NCI-H345 treated with DMSO at 0.1 percent for 48 hours (cell line): ENCODE data around the gene AP4M1.
A peak's percentile ranks its signal among the peaks of the same experiment; 100 is the strongest.

Source experiments
- DNase-seq: peaks from one replicate; lab custom pipeline; 2025; ENCODE audit not compliant: unreplicated experiment; lab: John Stamatoyannopoulos, UW

AP4M1 gene

DNA sequence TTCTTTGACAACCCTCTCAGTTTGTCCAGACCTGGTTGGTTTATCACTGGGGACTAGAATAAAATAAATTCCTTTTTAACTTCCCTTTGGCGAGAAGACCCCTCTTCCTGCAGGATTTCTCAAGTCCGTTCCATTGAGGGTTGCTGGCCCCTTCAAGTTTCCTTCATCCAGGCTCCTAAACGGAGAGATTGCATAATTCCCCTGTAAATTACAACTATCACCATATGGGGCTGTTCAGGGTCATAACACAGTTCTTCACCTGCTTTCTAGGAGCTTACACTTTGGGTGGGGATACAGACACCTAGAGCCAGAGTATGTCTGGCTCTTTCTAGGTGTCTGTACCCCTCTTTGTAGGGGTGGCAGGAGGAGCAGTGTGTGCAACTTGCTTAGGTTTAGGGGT lies 15.9 kb upstream of the AP4M1 start:
- no peak for DNase-seq

DNA sequence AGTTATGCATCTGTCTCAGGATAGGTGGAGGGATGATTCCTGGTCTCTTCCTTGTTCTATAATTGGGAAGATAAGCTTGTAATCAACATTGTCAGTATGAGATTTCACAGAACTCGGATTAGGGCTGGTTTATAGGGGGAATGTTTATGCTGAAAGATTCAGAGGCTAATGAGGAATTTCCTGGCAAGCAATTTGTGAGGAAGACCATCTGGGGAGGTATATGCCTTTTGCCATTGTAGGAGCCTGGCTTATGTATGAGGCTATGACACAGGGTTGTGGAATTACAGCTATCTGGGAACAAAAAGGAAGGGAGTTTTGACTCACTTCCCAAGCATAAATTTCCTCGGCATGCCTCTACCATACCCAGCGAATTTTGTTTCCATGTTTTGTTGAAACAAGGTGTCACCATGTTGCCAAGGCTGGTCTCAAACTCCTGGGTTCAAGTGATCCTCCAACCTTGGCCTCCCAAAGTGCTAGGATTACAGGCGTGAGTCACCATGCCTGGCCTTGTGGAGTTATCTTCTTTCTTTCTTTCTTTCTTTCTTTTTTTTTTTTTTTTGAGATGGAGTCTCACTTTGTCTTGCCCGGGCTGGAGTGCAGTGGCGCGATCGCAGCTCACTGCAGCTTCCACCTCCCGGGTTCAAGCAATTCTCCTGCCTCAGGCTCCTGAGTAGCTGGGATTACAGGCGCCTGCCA lies 14.2 kb upstream of the AP4M1 start:
- no peak for DNase-seq

DNA sequence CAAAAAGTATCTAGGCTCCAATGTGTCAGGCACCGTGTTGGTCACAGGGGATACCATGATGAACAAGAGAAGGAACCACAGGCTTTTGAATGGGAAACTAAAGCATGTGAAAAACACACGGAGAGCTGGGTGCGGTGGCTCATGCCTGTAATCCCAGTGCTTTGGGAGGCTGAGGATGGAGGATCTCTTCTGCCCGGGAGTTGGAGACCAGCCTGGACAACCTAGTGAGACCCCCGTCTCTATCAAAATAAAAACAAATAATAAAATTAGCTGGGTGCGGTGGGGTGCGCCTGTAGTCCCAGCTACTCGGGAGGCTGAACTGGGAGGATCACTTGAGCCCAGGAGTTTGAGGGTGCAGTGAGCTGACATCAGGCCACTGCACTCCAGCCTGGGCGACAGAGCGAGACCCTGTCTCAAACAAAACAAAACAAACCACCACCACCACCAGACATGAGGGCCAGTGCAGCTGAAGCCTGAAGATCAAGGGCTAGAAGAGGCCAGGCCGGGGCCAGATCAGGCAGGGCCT lies 13.3 kb upstream of the AP4M1 start:
- no peak for DNase-seq

DNA sequence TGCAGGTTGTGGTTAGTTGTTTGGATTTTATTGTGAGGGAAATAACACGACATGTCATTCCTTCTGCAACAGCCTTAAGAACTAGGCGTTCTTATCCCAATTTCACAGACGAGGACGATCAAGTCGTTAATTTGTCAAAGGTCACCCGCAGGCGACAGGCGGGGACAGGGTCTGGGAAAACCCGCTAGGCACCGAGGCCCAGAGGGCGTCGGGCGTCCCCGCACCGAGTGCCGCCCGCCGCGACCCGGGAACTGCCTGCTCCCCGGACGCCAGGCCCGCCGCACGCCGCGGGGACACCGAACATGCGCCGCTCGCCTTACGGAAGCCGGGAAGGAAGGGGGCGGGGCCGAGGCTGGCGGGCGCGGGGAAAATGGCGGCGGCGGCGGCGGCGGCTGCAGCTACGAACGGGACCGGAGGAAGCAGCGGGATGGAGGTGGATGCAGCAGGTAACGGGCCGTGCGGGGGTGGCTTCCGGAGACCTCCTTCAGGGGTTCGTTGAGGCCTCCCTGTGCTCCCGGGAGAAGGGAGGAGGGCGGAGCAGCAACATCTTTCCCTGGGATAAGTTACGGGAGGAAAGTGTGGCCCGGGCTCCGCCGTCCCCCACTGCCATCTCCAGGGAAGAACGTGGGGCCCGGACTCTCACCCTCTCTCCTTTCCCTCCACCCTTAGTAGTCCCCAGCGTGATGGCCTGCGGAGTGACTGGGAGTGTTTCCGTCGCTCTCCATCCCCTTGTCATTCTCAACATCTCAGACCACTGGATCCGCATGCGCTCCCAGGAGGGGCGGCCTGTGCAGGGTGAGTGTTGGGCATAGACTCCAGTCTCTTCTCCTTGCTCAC lies 12.6 kb upstream of the AP4M1 start, which contains the start of gene COPS6:
TSS of gene COPS6 (plus strand) at position 349 of the 837 bp plus-strand sequence. CDS start at position 371, 22 bp downstream.
- peak; percentile 58 for DNase-seq

DNA sequence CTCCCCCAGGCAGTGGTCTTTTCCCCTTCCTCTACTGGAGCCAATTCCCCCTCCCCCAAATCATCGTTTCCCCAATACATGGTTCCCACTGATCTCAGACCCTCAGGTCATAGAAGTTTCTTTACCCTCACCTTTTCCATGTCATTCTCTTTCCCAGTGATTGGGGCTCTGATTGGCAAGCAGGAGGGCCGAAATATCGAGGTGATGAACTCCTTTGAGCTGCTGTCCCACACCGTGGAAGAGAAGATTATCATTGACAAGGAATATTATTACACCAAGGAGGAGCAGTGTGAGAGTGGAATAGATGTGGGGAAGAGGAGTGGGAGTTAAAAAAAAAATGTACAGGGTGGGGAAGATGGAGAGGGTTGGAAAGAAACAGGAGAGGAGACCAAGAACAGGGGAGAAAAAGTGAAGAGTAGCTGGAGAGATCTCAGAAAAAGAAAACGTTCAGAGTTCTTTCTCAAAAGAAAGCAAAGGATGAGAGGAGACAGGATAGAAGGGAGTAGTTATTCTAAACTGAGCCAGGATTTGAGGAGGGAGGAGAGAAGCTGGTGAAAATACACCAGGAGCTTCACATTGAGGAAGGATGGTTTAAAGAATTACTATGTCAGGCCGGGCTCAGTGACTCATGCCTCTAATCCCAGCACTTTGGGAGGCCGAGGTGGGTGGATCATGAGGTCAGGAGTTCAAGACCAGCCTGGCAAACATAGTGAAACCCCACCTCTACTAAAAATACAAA lies 11.8 kb upstream of the AP4M1 start:
- DNase-seq, result no peak

DNA sequence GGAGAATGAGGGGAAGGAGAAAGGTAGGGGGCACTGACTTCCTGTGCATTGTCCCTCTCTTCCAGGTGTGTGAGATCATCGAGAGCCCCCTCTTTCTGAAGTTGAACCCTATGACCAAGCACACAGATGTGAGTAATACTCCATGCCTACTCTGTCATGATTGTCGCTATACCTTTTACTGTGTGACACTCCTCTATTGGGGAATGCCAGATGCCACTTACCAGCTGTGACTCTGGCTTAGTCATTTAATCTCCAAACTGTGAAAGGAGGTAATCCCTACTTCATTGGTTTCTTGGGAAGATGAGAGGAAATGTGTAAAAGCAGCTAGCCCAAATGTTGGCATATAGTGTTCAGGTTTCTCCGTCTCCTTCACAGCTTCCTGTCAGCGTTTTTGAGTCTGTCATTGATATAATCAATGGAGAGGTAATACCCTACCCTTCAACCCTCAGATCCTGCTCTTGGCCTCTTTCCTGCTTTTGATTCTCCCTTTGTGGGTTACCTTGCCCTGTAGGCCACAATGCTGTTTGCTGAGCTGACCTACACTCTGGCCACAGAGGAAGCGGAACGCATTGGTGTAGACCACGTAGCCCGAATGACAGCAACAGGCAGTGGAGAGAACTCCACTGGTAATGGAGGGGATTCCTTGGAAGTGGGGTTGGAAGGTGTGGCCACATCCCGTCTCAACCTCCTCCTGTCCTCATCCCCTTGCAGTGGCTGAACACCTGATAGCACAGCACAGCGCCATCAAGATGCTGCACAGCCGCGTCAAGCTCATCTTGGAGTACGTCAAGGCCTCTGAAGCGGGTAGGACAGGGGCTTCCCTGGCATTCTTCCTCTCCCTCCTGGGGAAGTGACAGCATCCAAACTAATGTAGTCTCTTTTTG lies 10.7 kb upstream of the AP4M1 start:
- no peak for DNase-seq

DNA sequence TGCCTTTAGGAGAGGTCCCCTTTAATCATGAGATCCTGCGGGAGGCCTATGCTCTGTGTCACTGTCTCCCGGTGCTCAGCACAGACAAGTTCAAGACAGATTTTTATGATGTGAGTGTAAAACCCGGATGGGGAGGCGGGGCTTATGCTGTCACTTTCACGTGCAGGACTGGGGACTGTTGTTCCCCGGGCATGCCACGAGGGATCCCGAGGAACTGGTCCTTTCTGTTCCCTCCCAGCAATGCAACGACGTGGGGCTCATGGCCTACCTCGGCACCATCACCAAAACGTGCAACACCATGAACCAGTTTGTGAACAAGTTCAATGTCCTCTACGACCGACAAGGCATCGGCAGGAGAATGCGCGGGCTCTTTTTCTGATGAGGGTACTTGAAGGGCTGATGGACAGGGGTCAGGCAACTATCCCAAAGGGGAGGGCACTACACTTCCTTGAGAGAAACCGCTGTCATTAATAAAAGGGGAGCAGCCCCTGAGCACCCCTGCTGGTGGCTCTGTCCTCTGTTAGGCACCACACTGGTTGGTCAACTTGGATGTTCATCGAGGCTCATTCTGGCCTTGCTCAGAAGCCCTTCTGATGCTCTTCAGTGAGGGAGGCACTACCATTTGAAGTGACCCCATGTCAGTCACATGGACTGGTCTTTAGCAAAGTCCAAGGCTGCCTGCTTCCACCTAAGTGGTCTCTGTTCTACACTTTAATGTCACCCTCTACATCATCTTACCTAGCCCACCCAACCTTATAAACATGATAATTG lies 9.8 kb upstream of the AP4M1 start:
- no peak for DNase-seq

DNA sequence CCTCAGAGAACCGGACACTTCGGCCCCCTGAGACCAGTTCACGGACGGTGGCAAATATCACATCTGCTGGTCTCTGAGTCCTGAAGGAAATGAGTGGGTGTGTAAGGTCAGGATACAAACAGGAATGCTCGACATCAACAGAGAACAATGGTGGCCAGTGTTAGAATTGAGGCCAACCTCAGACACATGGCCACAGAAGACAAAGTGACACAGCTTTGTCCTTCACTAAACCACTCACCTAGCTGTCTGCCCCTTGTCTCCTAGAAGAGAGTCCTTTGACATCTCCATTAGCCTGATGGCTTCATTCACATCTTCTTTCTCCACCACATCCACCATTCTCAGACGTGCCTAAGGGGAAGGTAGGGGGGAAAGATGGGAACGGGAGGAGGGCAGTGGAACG lies 8.4 kb upstream of the AP4M1 start:
- no peak for DNase-seq

DNA sequence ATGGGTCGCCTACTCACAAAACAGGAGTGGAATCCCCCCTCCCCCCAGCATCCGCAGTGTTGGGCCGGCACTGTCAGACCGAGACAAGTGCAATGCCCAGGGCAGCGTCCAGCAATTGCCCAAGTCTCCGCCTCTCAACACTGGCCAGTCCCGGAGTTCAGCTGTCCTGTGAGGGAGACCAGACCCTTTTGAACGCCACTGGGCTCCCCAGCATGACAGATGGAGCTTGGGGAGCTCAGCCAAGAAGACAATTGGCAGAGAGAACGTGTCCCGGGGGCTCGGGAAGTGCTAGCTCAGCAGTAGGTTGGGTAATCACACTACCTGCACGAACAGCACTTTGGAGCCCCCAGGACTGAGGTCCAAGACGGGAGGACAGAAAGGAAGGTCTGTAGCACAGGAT lies 7.9 kb upstream of the AP4M1 start:
- DNase-seq, result no peak

DNA sequence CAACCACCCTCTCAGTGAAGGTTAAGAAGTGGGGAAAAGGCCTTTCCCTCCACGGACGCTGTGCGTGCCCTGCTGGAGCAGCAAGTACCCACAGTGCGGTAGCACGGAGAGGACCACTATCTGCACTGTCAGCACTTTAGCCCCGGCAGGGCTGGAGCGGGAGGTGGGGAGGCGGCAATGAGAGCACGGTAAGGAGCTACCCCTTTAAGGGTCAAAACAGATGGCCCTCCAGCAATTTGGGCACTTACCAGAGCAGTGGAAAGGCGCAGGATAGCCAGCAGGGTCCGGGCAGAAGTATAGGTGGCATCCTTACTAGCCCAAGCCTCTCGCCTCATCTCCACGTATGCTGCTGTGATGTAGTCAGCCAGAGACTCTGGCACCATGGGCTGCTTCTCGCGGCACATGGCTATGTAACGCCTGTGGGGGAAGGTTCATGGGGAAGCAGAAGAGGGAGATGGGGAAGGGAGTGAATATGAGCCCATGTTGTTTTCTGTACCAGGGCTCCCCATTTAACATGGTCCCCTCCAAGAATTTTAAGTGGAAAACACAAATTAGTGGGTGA lies 7.4 kb upstream of the AP4M1 start:
- DNase-seq, result no peak

DNA sequence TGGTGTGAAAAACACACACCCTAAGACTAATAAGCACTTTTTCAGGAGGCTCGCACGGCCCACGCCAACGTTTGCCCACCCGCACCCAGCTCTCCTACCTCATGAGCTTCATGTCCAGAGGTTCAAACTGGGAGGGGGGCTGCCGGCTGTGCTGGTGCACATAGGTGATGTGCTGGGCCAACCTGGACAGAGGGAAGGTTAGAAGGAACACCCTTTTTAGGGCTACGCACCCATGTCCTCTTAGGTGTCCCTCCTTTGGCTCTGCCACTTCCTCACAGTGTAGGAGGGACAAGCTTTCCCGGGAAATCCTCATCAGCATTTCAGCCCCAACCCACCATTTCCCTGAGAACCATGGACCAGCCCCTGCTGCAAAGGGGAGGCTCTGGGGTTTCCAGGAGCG lies 6.2 kb upstream of the AP4M1 start:
- DNase-seq, result no peak

DNA sequence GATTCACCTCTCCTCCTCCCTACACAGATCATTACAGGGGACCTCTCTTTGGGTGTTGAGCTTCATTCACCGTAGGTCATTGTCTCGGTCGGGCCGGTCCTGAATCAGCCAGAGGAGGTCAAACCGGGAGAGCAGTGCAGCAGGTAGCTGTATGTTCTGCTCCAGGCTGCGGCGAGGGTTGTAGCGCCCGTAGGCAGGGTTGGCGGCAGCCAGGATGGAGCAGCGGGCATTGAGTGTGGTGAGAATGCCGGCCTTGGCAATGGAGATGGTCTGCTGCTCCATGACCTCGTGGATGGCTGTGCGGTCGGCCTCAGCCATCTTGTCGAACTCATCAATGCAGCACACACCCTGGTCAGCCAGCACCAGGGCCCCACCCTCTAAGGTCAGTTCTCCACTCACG lies 5.7 kb upstream of the AP4M1 start:
- no peak for DNase-seq

DNA sequence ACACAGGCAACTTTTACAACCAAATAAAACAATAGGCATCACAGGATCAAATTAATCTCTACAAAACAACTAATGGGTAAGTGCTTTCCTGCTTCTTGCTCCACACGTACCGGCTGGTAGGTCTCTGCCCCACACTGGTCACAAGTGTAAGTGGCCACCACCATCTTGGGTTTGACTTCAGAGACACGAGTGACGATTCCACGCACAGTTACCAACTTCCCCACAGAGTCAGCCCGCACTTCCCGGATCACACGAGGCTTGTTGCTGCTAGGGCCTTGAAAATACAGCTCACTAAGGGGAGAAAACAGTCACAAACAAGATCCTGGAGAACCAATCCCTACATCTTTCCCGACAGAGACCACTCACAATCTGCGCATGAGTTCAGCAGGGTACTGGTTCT lies 2.5 kb upstream of the AP4M1 start:
- no peak for DNase-seq

DNA sequence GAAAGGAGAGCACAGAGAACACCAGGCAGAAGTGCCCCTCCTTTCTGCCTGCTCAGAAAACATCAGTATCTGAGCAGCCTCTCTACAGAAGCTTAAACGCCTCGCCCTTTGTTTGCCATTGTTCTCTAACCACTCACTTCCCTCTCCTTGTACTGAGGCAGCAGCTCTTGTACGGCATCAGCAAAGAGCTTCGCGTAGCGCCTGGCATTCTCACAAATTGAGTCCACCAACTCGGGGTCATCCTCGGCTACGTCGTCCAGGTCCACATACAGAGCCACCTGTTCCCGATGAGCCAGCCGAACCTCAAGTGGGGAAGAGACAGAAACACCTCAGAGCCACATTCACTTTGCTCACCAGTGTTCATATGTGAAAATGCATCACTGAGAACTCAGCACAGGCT lies 2.0 kb upstream of the AP4M1 start:
- no peak for DNase-seq

DNA sequence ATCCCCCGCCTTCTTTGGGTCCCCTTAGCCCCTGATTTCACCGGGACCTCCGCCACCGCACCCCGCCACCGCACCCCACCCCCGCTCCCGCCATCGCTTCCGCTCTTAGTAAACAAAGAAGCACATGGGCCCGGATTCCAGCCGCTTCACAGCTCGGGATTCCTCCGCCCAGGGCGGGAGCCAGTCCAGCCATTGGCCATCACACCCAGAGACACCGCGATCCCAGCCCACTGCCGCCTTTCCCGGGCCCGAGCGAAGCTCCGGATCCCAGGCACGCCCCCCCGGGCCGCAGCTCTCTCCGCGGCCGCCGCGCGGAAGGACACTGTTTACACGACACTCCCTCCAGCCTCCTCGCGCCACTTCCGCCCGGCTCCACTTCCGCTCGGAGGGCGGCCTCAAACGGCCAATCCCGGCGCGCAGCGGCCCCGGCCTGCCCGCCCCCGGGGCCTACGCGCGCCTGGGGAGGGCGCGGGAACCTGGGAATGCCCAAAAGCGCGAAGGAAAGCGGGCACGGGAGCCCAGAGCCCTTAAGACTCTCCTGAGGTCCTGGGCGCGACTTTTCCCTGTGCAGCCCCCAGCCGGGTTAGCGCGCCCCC lies 925 bp upstream of the AP4M1 start:
- peak; percentile 85 for DNase-seq

DNA sequence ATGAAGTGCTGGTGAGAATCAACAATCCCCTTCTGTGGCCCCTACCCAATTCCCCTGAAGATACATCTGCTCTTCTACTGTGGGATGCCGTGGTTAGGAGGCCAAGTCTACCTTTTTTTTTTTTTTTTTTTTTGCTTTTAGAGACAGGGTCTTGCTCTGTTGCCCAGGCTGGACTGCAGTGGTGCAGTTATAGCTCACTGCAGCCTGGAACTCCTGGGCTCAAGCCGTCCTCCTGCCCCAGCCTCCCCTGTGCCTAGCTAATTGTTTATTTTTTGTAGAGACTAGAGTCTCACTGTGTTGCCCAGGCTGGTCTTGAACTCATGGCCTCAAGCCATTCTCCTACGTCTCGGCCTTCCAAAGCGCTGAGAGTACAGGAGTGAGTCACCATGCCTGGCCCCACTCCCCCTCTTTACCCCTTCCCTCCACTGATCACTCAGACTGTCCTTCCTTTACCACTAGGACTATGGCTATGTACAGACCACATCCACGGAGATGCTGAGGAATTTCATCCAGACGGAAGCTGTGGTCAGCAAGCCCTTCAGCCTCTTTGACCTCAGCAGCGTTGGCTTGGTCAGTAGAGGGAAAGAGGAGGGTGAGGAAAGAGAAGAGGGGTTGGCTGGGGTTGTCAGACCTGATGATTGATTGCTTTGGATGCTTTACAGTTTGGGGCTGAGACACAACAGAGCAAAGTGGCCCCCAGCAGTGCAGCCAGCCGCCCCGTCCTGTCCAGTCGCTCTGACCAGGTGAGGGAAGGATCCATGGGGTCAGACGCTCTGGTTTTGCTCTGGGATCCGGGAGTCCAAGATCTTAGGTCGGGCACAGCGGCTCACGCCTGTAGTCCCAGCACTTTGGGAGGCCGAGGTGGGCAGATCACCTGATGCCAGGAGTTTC lies 1.8 kb downstream of the AP4M1 start:
- no peak for DNase-seq

DNA sequence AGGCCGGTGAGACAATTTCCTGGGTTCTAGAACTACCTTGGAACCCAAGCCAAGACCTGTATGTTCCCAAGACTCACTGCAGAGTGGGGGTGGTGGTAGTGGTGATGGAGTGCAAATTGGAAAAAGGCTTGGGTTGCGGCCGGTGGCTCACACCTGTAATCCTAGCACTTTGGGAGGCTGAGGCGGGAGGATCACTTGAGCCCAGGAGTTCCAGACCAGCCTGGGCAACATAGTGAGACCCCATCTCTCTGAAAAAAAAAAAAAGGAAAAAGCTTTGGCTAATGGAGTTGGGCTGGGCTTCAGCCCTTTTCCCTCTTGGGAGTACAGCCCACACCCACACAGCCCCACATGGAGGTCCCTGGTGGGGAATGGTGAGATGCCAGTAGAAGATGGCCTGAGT lies 4.1 kb downstream of the AP4M1 start:
- no peak for DNase-seq

DNA sequence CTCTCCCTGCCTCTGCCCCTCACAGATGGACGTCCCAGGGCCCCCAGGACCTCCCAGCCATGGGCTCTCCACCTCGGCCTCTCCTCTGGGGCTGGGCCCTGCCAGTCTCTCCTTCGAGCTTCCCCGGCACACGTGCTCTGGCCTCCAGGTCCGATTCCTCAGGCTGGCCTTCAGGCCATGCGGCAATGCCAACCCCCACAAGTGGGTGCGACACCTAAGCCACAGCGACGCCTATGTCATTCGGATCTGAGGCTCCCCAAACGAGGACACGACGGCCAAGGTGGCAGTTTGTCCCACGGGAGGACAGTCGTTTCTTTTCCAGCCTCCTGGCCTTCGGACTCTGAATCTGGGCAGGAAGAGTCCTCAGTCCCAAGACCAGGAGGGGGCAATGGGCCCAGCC lies 5.2 kb downstream of the AP4M1 start:
- no peak for DNase-seq
